PFSK-1 (cell line): ENCODE data around the gene NCOA7.

Experiments
- FOXP2 ChIP-seq: optimal IDR thresholded peaks from 2 replicates; pipeline ENCODE3; 2011; ENCODE audit warnings: borderline replicate concordance, control low read depth, inconsistent platforms; ENCODE audit not compliant: insufficient read depth; ENCODE audit errors: extremely low read length, extremely low read depth
- POLR2AphosphoS5 ChIP-seq: IDR thresholded peaks from 2 replicates; pipeline ENCODE4 v1.6.1; 2012; ENCODE audit warnings: low read depth, mild to moderate bottlenecking, control low read depth, low read length, moderate library complexity
- REST ChIP-seq, 2 experiments: IDR thresholded peaks; 2 replicates each; pipeline versions ENCODE4 v1.6.1 to v1.8.0; 2011 to 2012; ENCODE audit warnings: low read depth in 2 of 2, low read length in 2 of 2, control low read depth in 1 of 2, inconsistent platforms in 1 of 2, mild to moderate bottlenecking in 1 of 2, moderate library complexity in 1 of 2; ENCODE audit not compliant: insufficient read depth in 1 of 2
- SIN3A ChIP-seq: IDR thresholded peaks from 2 replicates; pipeline ENCODE4 v1.6.1; 2012; ENCODE audit warnings: mild to moderate bottlenecking, low read length, moderate library complexity, borderline replicate concordance; ENCODE audit not compliant: insufficient read depth
- TAF1 ChIP-seq: IDR thresholded peaks from 2 replicates; pipeline ENCODE4 v1.6.1; 2012; ENCODE audit warnings: low read length, control low read depth, borderline replicate concordance; ENCODE audit not compliant: insufficient read depth

GRCh38 chr6:125791820-125792165 lies 1.0 kb downstream of the NCOA7 start:
- TF ChIP-seq POLR2AphosphoS5 (no peak), REST (IDR thresholded peaks at IDR 0.05; ENCODE audit: insufficient read depth in 1 of 2, low read depth in 2 of 2, low read length in 2 of 2) (no peak), FOXP2 (no peak), SIN3A (no peak), TAF1 (no peak)
